ENCODE measurements around the gene RFNG. TPM values are rescaled to one million over a fixed set of nuclear protein-coding genes. Genes with fewer than 3 reads are reported as not detected.

Gene RFNG
- total and polyA plus RNA-seq, 8 donors: 12.5 to 66.5 (median 27.1) TPM

DNA sequence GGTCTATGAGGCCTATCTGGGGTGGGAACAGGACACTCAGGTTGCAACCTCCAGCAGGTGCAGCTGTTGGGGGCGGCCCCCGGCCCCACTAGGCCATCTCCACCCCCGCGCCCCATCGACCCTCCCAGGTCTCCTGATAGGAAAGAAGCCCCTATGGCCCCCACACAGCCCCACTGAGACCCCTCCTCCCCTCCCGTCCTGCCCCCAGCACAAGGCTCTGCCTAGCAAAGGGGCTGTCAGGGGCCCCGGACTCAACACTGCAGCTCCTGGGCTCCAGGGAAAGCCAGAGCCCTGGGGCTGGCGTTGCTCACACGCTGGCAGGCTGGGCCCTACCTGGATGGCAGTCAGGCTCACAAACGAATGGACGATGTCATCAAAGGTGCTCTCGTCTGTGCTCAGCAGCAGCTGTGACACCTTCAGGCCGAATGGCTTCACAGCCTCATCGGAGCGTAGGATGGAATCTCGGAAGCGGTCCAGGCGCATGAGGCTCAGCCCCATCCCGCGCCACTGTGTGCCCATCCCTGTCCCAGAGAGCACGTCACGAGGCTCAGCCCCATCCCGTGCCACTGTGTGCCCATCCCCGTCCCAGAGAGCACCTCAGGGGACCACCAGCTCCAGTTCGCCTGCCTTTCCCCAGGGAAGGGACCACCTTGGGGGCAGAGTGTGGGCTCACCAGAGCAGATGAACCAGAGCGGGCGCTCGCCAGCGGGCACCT lies 39.1 kb upstream of the RFNG start:
- no peak for DNase-seq
- H3K4me1 ChIP-seq: peaks cover 0 to 12% (median 5%) of the 10 kb centered on the region in 4 donors
- H3K4me3 ChIP-seq: no peak overlapping the region
- TF ChIP-seq EP300 (IDR thresholded peaks at IDR 0.05) (no peak), POLR2A (IDR thresholded peaks at IDR 0.05) (no peak), POLR2AphosphoS5 (IDR thresholded peaks at IDR 0.05) (no peak)
- TF ChIP-seq, protein P1, sequence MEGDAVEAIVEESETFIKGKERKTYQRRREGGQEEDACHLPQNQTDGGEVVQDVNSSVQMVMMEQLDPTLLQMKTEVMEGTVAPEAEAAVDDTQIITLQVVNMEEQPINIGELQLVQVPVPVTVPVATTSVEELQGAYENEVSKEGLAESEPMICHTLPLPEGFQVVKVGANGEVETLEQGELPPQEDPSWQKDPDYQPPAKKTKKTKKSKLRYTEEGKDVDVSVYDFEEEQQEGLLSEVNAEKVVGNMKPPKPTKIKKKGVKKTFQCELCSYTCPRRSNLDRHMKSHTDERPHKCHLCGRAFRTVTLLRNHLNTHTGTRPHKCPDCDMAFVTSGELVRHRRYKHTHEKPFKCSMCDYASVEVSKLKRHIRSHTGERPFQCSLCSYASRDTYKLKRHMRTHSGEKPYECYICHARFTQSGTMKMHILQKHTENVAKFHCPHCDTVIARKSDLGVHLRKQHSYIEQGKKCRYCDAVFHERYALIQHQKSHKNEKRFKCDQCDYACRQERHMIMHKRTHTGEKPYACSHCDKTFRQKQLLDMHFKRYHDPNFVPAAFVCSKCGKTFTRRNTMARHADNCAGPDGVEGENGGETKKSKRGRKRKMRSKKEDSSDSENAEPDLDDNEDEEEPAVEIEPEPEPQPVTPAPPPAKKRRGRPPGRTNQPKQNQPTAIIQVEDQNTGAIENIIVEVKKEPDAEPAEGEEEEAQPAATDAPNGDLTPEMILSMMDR (IDR thresholded peaks at IDR 0.05): no peak
- intact Hi-C loops (cut with DNase I; ENCODE audit: low total_unique reads): no loop called here
- no peaks in the 10 kb centered on the region for H3K9me3 ChIP-seq
- H3K27me3 ChIP-seq: no peaks in the 10 kb centered on the region
- H3K27ac ChIP-seq: no peak overlapping the region
- H3K36me3 ChIP-seq: peaks cover 98 to 100% (median 100%) of the 10 kb centered on the region in 4 donors
- 93 to 100% (median 94%) methylated on average over 8 to 29 of the region's 29 CpGs for whole genome bisulfite sequencing, 5 donors

- Histone ChIP-seq H3K27me3 (no peaks in the 10 kb centered on the region), H3K27ac (no peak overlapping the region), H3K36me3 (peaks cover 98 to 100% (median 100%) of the 10 kb centered on the region in 4 donors), H3K4me3 (no peak overlapping the region), H3K4me1 (peaks cover 0 to 5% (median 0%) of the 10 kb centered on the region in 4 donors), H3K9me3 (no peaks in the 10 kb centered on the region)
- DNase-seq: no peak
- WGBS, 5 donors: 88 to 95% (median 89%) methylated on average over 14 to 29 of the region's 29 CpGs
- TF ChIP-seq EP300 (IDR thresholded peaks at IDR 0.05) (no peak), POLR2A (IDR thresholded peaks at IDR 0.05) (no peak), POLR2AphosphoS5 (IDR thresholded peaks at IDR 0.05) (no peak)
- TF ChIP-seq, protein P1 (IDR thresholded peaks at IDR 0.05): no peak
- intact Hi-C loops (cut with DNase I; ENCODE audit: low total_unique reads): no loop called here
These were observed 38.3 kb upstream of the RFNG start for GRCh38 chr17:82089723-82090548.

DNA sequence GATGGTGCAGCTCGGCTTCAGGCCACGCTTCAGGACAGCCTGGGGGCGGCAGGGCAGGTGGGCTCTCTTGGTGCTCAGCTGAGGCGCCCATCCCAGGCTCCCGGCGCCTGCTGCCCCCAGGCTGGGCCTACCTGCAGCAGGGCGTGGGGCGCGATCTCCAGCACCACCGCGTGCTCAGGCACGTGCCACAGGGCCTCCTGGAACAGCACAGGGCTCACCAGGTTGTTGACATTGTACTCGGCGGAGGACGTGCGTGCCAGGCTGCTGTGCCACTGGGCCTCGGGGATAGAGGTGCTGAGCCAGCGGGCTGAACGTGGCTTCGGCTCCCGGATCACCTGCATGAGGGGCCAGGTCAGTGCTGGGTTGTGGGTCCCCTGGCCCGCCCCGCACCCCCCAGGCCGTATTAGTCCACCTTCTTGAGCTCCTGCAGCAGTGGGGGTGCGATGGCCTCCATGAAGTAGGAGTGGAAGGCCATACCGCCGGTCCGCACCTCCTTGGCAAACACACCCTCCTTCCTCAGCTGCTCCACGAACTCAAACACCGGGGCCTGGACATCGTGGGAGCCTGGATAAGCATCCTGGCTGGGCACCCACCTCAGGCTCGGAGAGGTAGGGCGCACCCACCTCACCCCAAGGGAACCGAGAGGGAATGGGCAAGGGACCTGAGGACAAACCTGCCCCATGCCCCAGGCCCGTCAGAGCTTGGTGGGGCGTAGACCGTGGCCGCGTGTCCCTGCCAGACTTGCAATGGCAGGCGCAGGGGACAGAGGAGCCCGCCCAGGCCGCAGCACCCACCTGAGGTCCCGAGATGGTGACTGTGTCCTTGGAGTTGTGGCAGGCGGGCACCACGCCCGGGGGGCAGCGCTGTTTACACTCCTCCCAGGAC lies 37.5 kb upstream of the RFNG start:
- TF ChIP-seq POLR2A (IDR thresholded peaks at IDR 0.05) (no peak), POLR2AphosphoS5 (IDR thresholded peaks at IDR 0.05) (no peak), EP300 (IDR thresholded peaks at IDR 0.05) (no peak)
- TF ChIP-seq, protein P1 (IDR thresholded peaks at IDR 0.05): no peak
- no peaks in the 10 kb centered on the region for H3K27me3 ChIP-seq
- no peaks in the 10 kb centered on the region for H3K9me3 ChIP-seq
- H3K36me3 ChIP-seq: peaks cover 100% of the 10 kb centered on the region in 4 donors
- no peak overlapping the region for H3K27ac ChIP-seq
- H3K4me3 ChIP-seq: no peak overlapping the region
- DNase-seq: no peak
- intact Hi-C loops (cut with DNase I; ENCODE audit: low total_unique reads): no loop called here
- WGBS, 5 donors: 75 to 92% (median 84%) methylated on average over 16 to 47 of the region's 47 CpGs
- H3K4me1 ChIP-seq: no peaks in the 10 kb centered on the region
